Measurements from ENCODE around the gene RAB11A. TPM values are rescaled to one million over a fixed set of nuclear protein-coding genes. Genes with fewer than 3 reads are reported as not detected.
A peak's percentile ranks its signal among the peaks of the same experiment; 100 is the strongest.

RAB11A gene
- total and polyA plus RNA-seq, 2 of the 13 experiments (the other 11 are each of a cell fraction or from before 2014, with no cell fraction given): 161 to 162 TPM

GRCh38 chr15:65869126-65869953 is at the start of gene RAB11A (continued):
- no peak; the same call in 1 of the 2 replicates for TF ChIP-seq ZHX2 (IDR thresholded peaks at IDR 0.05; ENCODE audit: low read depth)
- no peak for TF ChIP-seq ZHX2 (CRISPR knock-in tag; IDR thresholded peaks at IDR 0.05; ENCODE audit: borderline replicate concordance)
- no peak for TF ChIP-seq AKNA (CRISPR knock-in tag; IDR thresholded peaks at IDR 0.05; ENCODE audit: borderline replicate concordance)
- peak; percentile 78; the same call in 1 of the 2 replicates for TF ChIP-seq ZFP36L1 (CRISPR knock-in tag; IDR thresholded peaks at IDR 0.05)
- no peak; the same call in none of the 2 replicates for TF ChIP-seq ZFP36L2 (CRISPR knock-in tag; IDR thresholded peaks at IDR 0.05)
- peak; percentile 91 for TF ChIP-seq MED8 (CRISPR knock-in tag; IDR thresholded peaks at IDR 0.05; ENCODE audit: insufficient replicate concordance)
- peak; percentile 65; the same call in 1 of the 2 replicates for TF ChIP-seq CAMTA2 (CRISPR knock-in tag; IDR thresholded peaks at IDR 0.05; ENCODE audit: borderline replicate concordance)
- peak; percentile 57 for TF ChIP-seq MXD1 (CRISPR knock-in tag; IDR thresholded peaks at IDR 0.05)
- TF ChIP-seq ZNF772 (CRISPR knock-in tag; IDR thresholded peaks at IDR 0.05): peak; percentile 79; the same call in 1 of the 2 replicates
- peak; percentile 96 for TF ChIP-seq POLR2AphosphoS5 (IDR thresholded peaks at IDR 0.05; ENCODE audit: low read depth, low read length)
- peak; percentile 33 for TF ChIP-seq ZNF883 (CRISPR knock-in tag; IDR thresholded peaks at IDR 0.05; ENCODE audit: not compliant biosample characterization)
- TF ChIP-seq HCFC1 (IDR thresholded peaks at IDR 0.05; ENCODE audit: low read depth, low read length): peak; percentile 49; the same call in 1 of the 2 replicates
- TF ChIP-seq TFDP1 (CRISPR knock-in tag; IDR thresholded peaks at IDR 0.05; ENCODE audit: borderline replicate concordance): peak; percentile 78; the same call in 1 of the 2 replicates
- TF ChIP-seq ZNF274 (CRISPR knock-in tag; IDR thresholded peaks at IDR 0.05): peak; percentile 91

Measured in HepG2 (cell line).